Erythroblast (primary cell): Measurements from ENCODE around the gene CPE.

Experiments
- GATA1 ChIP-seq: IDR thresholded peaks from 2 replicates; pipeline ENCODE4 v1.6.1; 2011; ENCODE audit warnings: low read depth, mild to moderate bottlenecking, control low read depth, low read length, moderate library complexity
- POLR2A ChIP-seq: IDR thresholded peaks from 2 replicates; pipeline ENCODE4 v1.6.1; 2011; ENCODE audit warnings: mild to moderate bottlenecking, low read length

- TF ChIP-seq POLR2A (no peak), GATA1 (no peak)
These were observed 24.2 kb downstream of the CPE start for GRCh38 chr4:165403048-165403447.
